ENCODE measurements around the gene SEMA7A. TPM values are rescaled to one million over a fixed set of nuclear protein-coding genes. Genes with fewer than 3 reads are reported as not detected.

The SEMA7A gene
- total RNA-seq, 1 donor from 2014 or later: 6.8 TPM

Other genes with a start within 250 kb of the SEMA7A start
- gene STRA6, start 231.2 kb downstream of the SEMA7A start, total RNA-seq: not detected in 2 replicates
- gene CCDC33, start 197.6 kb downstream of the SEMA7A start, total RNA-seq: not detected in 2 replicates
- not detected in 2 replicates for gene CYP11A1, start 66.3 kb downstream of the SEMA7A start, total RNA-seq
- gene UBL7, start 27.2 kb upstream of the SEMA7A start, total RNA-seq: 48.4 and 60.4 TPM in 2 replicates
- 32.7 and 35.7 TPM in 2 replicates for gene ARID3B, start 107.3 kb upstream of the SEMA7A start, total RNA-seq
- 102 and 104 TPM in 2 replicates for gene CLK3, start 181.9 kb upstream of the SEMA7A start, total RNA-seq